WTC11 (cell line): ENCODE results near the gene SWAP70. TPM values are rescaled to one million over a fixed set of nuclear protein-coding genes. Genes with fewer than 3 reads are reported as not detected.

Experiments
- ATAC-seq: fragments of 200-7000 bp; cut with Tn5 transposase; 2 replicates; pipeline ENCODE4 v1.10.0; 2021; ENCODE audit warnings: mild to moderate bottlenecking, moderate library complexity
- CTCF ChIA-PET: fragments of 300-600 bp; sonication (Branson Sonifier 250); formaldehyde crosslinking; loops from one replicate; lab custom pipeline; 2021; ENCODE audit warnings: antibody characterized with exemption; lab: Charles Lee
- POLR2A ChIA-PET: fragments of 350-600 bp; sonication (Branson Sonifier 250); formaldehyde crosslinking; loops from one replicate; lab custom pipeline; 2021; ENCODE audit warnings: antibody characterized with exemption; lab: Charles Lee
- DNase-seq: peaks from one replicate; pipeline ENCODE4 v3.0.0; 2021; ENCODE audit warnings: low spot score
- H3K27ac Mint-ChIP-seq: 2 replicates; pipeline ENCODE4 v1.8.0; 2021; ENCODE audit warnings: mixed read lengths
- H3K27me3 Mint-ChIP-seq: 2 replicates; pipeline ENCODE4 v1.8.0; 2021; ENCODE audit warnings: low read depth, mild to moderate bottlenecking, moderate library complexity, mixed read lengths
- H3K36me3 Mint-ChIP-seq: 2 replicates; pipeline ENCODE4 v1.8.0; 2021; ENCODE audit warnings: mixed read lengths
- H3K4me1 Mint-ChIP-seq: 2 replicates; pipeline ENCODE4 v1.8.0; 2022; ENCODE audit warnings: mixed read lengths
- H3K4me3 Mint-ChIP-seq: 2 replicates; pipeline ENCODE4 v1.8.0; 2021; ENCODE audit warnings: mild to moderate bottlenecking, moderate library complexity, mixed read lengths
- H3K9me3 Mint-ChIP-seq: 2 replicates; pipeline ENCODE4 v1.8.0; 2021; ENCODE audit warnings: mixed read lengths
- ATF3 ChIP-seq: sonication (generic); formaldehyde crosslinking; conservative IDR thresholded peaks from 2 replicates; pipeline ENCODE4 v1.8.1; 2022; ENCODE audit warnings: mild to moderate bottlenecking, missing genetic modification reagents
- CBFB ChIP-seq: sonication (generic); formaldehyde crosslinking; IDR thresholded peaks from 2 replicates; pipeline ENCODE4 v1.8.1; 2022; ENCODE audit warnings: mild to moderate bottlenecking, low read depth, missing genetic modification reagents
- CTCF ChIP-seq: fragments of 200-600 bp; IDR thresholded peaks from 2 replicates; pipeline ENCODE4 v1.8.0; 2022; ENCODE audit warnings: antibody characterized with exemption
- E2F1 ChIP-seq: sonication (generic); formaldehyde crosslinking; IDR thresholded peaks from 2 replicates; pipeline ENCODE4 v1.8.0; 2022; ENCODE audit warnings: mild to moderate bottlenecking, missing genetic modification reagents
- ESRRA ChIP-seq: sonication (generic); formaldehyde crosslinking; IDR thresholded peaks from 2 replicates; pipeline ENCODE4 v1.8.1; 2022; ENCODE audit warnings: mild to moderate bottlenecking, missing genetic modification reagents, borderline replicate concordance
- FOXJ3 ChIP-seq: sonication (generic); formaldehyde crosslinking; IDR thresholded peaks from 2 replicates; pipeline ENCODE4 v1.9.0; 2021; ENCODE audit warnings: missing genetic modification reagents, mild to moderate bottlenecking, borderline replicate concordance
- FOXK1 ChIP-seq: sonication (generic); formaldehyde crosslinking; IDR thresholded peaks from 2 replicates; pipeline ENCODE4 v1.8.0; 2022; ENCODE audit warnings: mild to moderate bottlenecking, moderate library complexity, missing genetic modification reagents
- GTF2I ChIP-seq: fragments of 250-450 bp; sonication (Bioruptor Pico); conservative IDR thresholded peaks from 2 replicates; pipeline ENCODE4 v1.4.0; 2021; ENCODE audit warnings: mild to moderate bottlenecking
- HMGXB4 ChIP-seq: sonication (generic); formaldehyde crosslinking; IDR thresholded peaks from 2 replicates; pipeline ENCODE4 v1.8.1; 2023; ENCODE audit warnings: mild to moderate bottlenecking, moderate library complexity, missing genetic modification reagents
- IRF1 ChIP-seq: sonication (generic); formaldehyde crosslinking; IDR thresholded peaks from 2 replicates; pipeline ENCODE4 v1.8.0; 2023; ENCODE audit warnings: missing genetic modification reagents
- JAZF1 ChIP-seq: fragments of 250-450 bp; sonication (Bioruptor Pico); IDR thresholded peaks from 2 replicates; pipeline ENCODE4 v1.9.0; 2021; ENCODE audit warnings: moderate library complexity, mild to moderate bottlenecking, inconsistent platforms
- MYBL2 ChIP-seq: sonication (generic); formaldehyde crosslinking; IDR thresholded peaks from 2 replicates; pipeline ENCODE4 v1.8.1; 2023; ENCODE audit warnings: mild to moderate bottlenecking, moderate library complexity, missing genetic modification reagents
- NR3C1 ChIP-seq: sonication (generic); formaldehyde crosslinking; conservative IDR thresholded peaks from 2 replicates; pipeline ENCODE4 v1.8.1; 2023; ENCODE audit warnings: low read depth, mild to moderate bottlenecking, missing genetic modification reagents
- PREB ChIP-seq: sonication (generic); formaldehyde crosslinking; IDR thresholded peaks from 2 replicates; pipeline ENCODE4 v1.8.1; 2022; ENCODE audit warnings: mild to moderate bottlenecking, missing genetic modification reagents, moderate library complexity, borderline replicate concordance
- SMAD4 ChIP-seq: sonication (generic); formaldehyde crosslinking; IDR thresholded peaks from 2 replicates; pipeline ENCODE4 v1.8.0; 2022; ENCODE audit warnings: mild to moderate bottlenecking, missing genetic modification reagents
- SOX15 ChIP-seq: fragments of 250-450 bp; sonication (Bioruptor Pico); IDR thresholded peaks from 2 replicates; pipeline ENCODE4 v1.9.0; 2021; ENCODE audit warnings: mild to moderate bottlenecking
- TP53 ChIP-seq: sonication (generic); formaldehyde crosslinking; IDR thresholded peaks from 2 replicates; pipeline ENCODE4 v1.8.1; 2023; ENCODE audit warnings: mild to moderate bottlenecking, missing genetic modification reagents
- USF2 ChIP-seq: sonication (generic); formaldehyde crosslinking; IDR thresholded peaks from 2 replicates; pipeline ENCODE4 v1.8.1; 2023; ENCODE audit warnings: mild to moderate bottlenecking, missing genetic modification reagents, moderate library complexity
- ZMAT4 ChIP-seq: fragments of 250-450 bp; sonication (Bioruptor Pico); IDR thresholded peaks from 2 replicates; pipeline ENCODE4 v1.9.0; 2021; ENCODE audit warnings: mild to moderate bottlenecking
- ZNF121 ChIP-seq: sonication (generic); formaldehyde crosslinking; IDR thresholded peaks from 2 replicates; pipeline ENCODE4 v1.8.0; 2023; ENCODE audit warnings: missing genetic modification reagents
- ZNF138 ChIP-seq: sonication (generic); formaldehyde crosslinking; conservative IDR thresholded peaks from 2 replicates; pipeline ENCODE4 v1.8.1; 2022; ENCODE audit warnings: mild to moderate bottlenecking, moderate library complexity, missing genetic modification reagents
- ZNF263 ChIP-seq: sonication (generic); formaldehyde crosslinking; IDR thresholded peaks from 2 replicates; pipeline ENCODE4 v1.8.1; 2022; ENCODE audit warnings: low read depth, mild to moderate bottlenecking, moderate library complexity, missing genetic modification reagents
- ZNF317 ChIP-seq: sonication (generic); formaldehyde crosslinking; IDR thresholded peaks from 2 replicates; pipeline ENCODE4 v1.8.1; 2023; ENCODE audit warnings: low read depth, mild to moderate bottlenecking, moderate library complexity, missing genetic modification reagents, borderline replicate concordance
- ZNF396 ChIP-seq: fragments of 250-450 bp; sonication (Bioruptor Pico); IDR thresholded peaks from 2 replicates; pipeline ENCODE4 v1.8.0; 2021; ENCODE audit warnings: mild to moderate bottlenecking, moderate library complexity, borderline replicate concordance
- ZNF423 ChIP-seq: fragments of 250-450 bp; sonication (Bioruptor Pico); IDR thresholded peaks from 2 replicates; pipeline ENCODE4 v2.1.2; 2022; ENCODE audit warnings: mild to moderate bottlenecking, moderate library complexity
- ZNF512 ChIP-seq: sonication (generic); formaldehyde crosslinking; IDR thresholded peaks from 2 replicates; pipeline ENCODE4 v1.8.1; 2022; ENCODE audit warnings: missing genetic modification reagents, borderline replicate concordance
- total RNA-seq: library from RNA; stranded (reverse); gene quantifications from 3 replicates; pipeline ENCODE4 v1.2.3, GENCODE V29; 2021

Gene SWAP70
- total RNA-seq, 1 experiment from 2014 or later: 24.1 TPM

- TF ChIP-seq E2F1 (CRISPR knock-in tag) (no peak), ESRRA (CRISPR knock-in tag) (no peak), CBFB (CRISPR knock-in tag) (no peak), FOXK1 (no peak), IRF1 (no peak), PREB (no peak), GTF2I (CRISPR knock-in tag) (no peak), ATF3 (CRISPR knock-in tag) (no peak), ZMAT4 (no peak), MYBL2 (CRISPR knock-in tag) (no peak), ZNF138 (no peak), ZNF263 (no peak), SOX15 (CRISPR knock-in tag) (no peak), ZNF512 (CRISPR knock-in tag) (no peak), ZNF121 (CRISPR knock-in tag) (no peak), SMAD4 (CRISPR knock-in tag) (no peak), FOXJ3 (CRISPR knock-in tag) (no peak), ZNF317 (CRISPR knock-in tag) (no peak), ZNF396 (CRISPR knock-in tag) (no peak), NR3C1 (CRISPR knock-in tag) (no peak)
- H3K4me3 Mint-ChIP-seq: no peak overlapping the region
- DNase-seq (no peak), ATAC-seq (peak; percentile 47)
- no peaks in the 10 kb centered on the region for H3K27me3 Mint-ChIP-seq
- peaks cover 14% of the 10 kb centered on the region for H3K4me1 Mint-ChIP-seq
- ChIA-PET POLR2A (no interaction called here), CTCF (interaction anchor here (0.6 to 1.2 kb wide), 2 partner anchors 44 to 90 kb away, joined by 3 read pairs; no protein-coding TSS in a partner anchor)
- no peaks in the 10 kb centered on the region for H3K9me3 Mint-ChIP-seq
- H3K36me3 Mint-ChIP-seq: peaks cover 6% of the 10 kb centered on the region; the same call in 1 of the 2 replicates
- peak overlapping the region; percentile 16 for H3K27ac Mint-ChIP-seq
Measured at GRCh38 chr11:9703280-9703679, 39.4 kb downstream of the SWAP70 start.

- Mint-ChIP-seq H3K27me3 (no peaks in the 10 kb centered on the region), H3K27ac (no peak overlapping the region), H3K4me3 (no peak overlapping the region), H3K36me3 (peaks cover 6% of the 10 kb centered on the region; the same call in 1 of the 2 replicates), H3K4me1 (peaks cover 14% of the 10 kb centered on the region), H3K9me3 (no peaks in the 10 kb centered on the region)
- DNase-seq: no peak
- ChIA-PET POLR2A (interaction anchor here (0.7 kb wide), 1 partner anchor 16 kb away, joined by 4 read pairs; no protein-coding TSS in a partner anchor), CTCF (no interaction called here)
- ATAC-seq: no peak
- TF ChIP-seq TP53: no peak
- no peak for TF ChIP-seq GTF2I (CRISPR knock-in tag)
- no peak for TF ChIP-seq SOX15 (CRISPR knock-in tag)
- TF ChIP-seq HMGXB4: no peak
- no peak for TF ChIP-seq ZNF423 (CRISPR knock-in tag)
- no peak for TF ChIP-seq USF2
- TF ChIP-seq JAZF1 (CRISPR knock-in tag): no peak
- TF ChIP-seq NR3C1 (CRISPR knock-in tag): no peak
- no peak for TF ChIP-seq CTCF
Measured at GRCh38 chr11:9704037-9704436, 40.2 kb downstream of the SWAP70 start.
